HepG2 (cell line): Measurements from ENCODE around the gene UBE2I. TPM values are rescaled to one million over a fixed set of nuclear protein-coding genes. Genes with fewer than 3 reads are reported as not detected.
A peak's percentile ranks its signal among the peaks of the same experiment; 100 is the strongest.

Experiments used
- DPF2 ChIP-seq: sonication (generic); formaldehyde crosslinking; IDR thresholded peaks from 2 replicates; pipeline ENCODE4 v1.4.0; 2020; ENCODE audit warnings: mild to moderate bottlenecking, low read depth, missing genetic modification reagents, borderline replicate concordance
- DZIP1 ChIP-seq: sonication (generic); formaldehyde crosslinking; IDR thresholded peaks from 2 replicates; pipeline ENCODE4 v1.5.0; 2020; ENCODE audit warnings: mild to moderate bottlenecking, missing genetic modification reagents
- EEA1 ChIP-seq: sonication (generic); formaldehyde crosslinking; IDR thresholded peaks from 2 replicates; pipeline ENCODE4 v1.5.1; 2020; ENCODE audit warnings: mild to moderate bottlenecking, missing genetic modification reagents, borderline replicate concordance
- GATA4 ChIP-seq: sonication (generic); IDR thresholded peaks from 2 replicates; pipeline ENCODE4 v1.6.1; 2016; ENCODE audit warnings: antibody characterized with exemption, low read depth, borderline replicate concordance
- KAT8 ChIP-seq: IDR thresholded peaks from 2 replicates; pipeline ENCODE4 v1.6.1; 2016; ENCODE audit warnings: missing genetic modification reagents, missing compliant biosample characterization
- MEF2D ChIP-seq: sonication (generic); formaldehyde crosslinking; IDR thresholded peaks from 2 replicates; pipeline ENCODE4 v1.5.1; 2020; ENCODE audit warnings: mild to moderate bottlenecking, missing genetic modification reagents
- NPAS2 ChIP-seq: sonication (generic); formaldehyde crosslinking; IDR thresholded peaks from 2 replicates; pipeline ENCODE4 v1.8.0; 2022; ENCODE audit warnings: mild to moderate bottlenecking, missing genetic modification reagents, borderline replicate concordance
- RXRB ChIP-seq: IDR thresholded peaks from 2 replicates; pipeline ENCODE4 v1.6.1; 2016; ENCODE audit warnings: borderline replicate concordance, missing genetic modification reagents, missing compliant biosample characterization
- STAT6 ChIP-seq: sonication (generic); formaldehyde crosslinking; IDR thresholded peaks from 2 replicates; pipeline ENCODE4 v1.4.0; 2020; ENCODE audit warnings: missing genetic modification reagents, mild to moderate bottlenecking, borderline replicate concordance
- TAF15 ChIP-seq: fragments of 200-400 bp; formaldehyde crosslinking; IDR thresholded peaks from one replicate; pipeline ENCODE4 v1.6.1; 2018; ENCODE audit warnings: mild to moderate bottlenecking, low read depth, low read length; ENCODE audit not compliant: poor library complexity, severe bottlenecking
- TGIF2 ChIP-seq: IDR thresholded peaks from 2 replicates; pipeline ENCODE4 v1.6.1; 2016; ENCODE audit warnings: control low read depth, missing compliant biosample characterization
- ZBTB42 ChIP-seq: sonication (generic); formaldehyde crosslinking; IDR thresholded peaks from 2 replicates; pipeline ENCODE4 v1.5.0; 2020; ENCODE audit warnings: mild to moderate bottlenecking, missing genetic modification reagents
- ZBTB7A ChIP-seq: sonication (generic); formaldehyde crosslinking; IDR thresholded peaks from 2 replicates; pipeline ENCODE4 v1.8.0; 2022; ENCODE audit warnings: mild to moderate bottlenecking, missing genetic modification reagents
- ZIK1 ChIP-seq: sonication (generic); formaldehyde crosslinking; IDR thresholded peaks from 2 replicates; pipeline ENCODE4 v1.5.0; 2020; ENCODE audit warnings: mild to moderate bottlenecking, low read depth, missing genetic modification reagents, borderline replicate concordance
- ZNF264 ChIP-seq: sonication (generic); formaldehyde crosslinking; IDR thresholded peaks from 2 replicates; pipeline ENCODE4 v1.4.0; 2020; ENCODE audit warnings: missing genetic modification reagents
- ZNF557 ChIP-seq: sonication (generic); formaldehyde crosslinking; IDR thresholded peaks from 2 replicates; pipeline ENCODE4 v1.4.0; 2020; ENCODE audit warnings: missing genetic modification reagents
- ZNF567 ChIP-seq: sonication (generic); formaldehyde crosslinking; IDR thresholded peaks from 2 replicates; pipeline ENCODE4 v1.8.1; 2023; ENCODE audit warnings: mild to moderate bottlenecking, missing genetic modification reagents, borderline replicate concordance
- polyA plus RNA-seq, 8 experiments: library from polyadenylated mRNA; depleted of rRNA in 3 of 8; stranded (reverse) in 7 of 8; unstranded in 1 of 8; fragments of >200 nt; fragmentation: Illumina TruSeq in 4 of 8; extraction: Trizol in 4 of 8; gene quantifications; 2 replicates each; pipeline versions ENCODE4 v1.2.1 to v1.2.3, GENCODE V29; 2011 to 2016; ENCODE audit warnings: low read depth in 4 of 8, missing spikeins in 1 of 8, mixed read lengths in 1 of 8; ENCODE audit not compliant: insufficient read depth in 1 of 8
- total RNA-seq, 5 experiments: library from RNA; depleted of rRNA; stranded (reverse); fragments of >200 nt; fragmentation: Illumina TruSeq; extraction: Trizol; gene quantifications; 2 replicates each; pipeline ENCODE4 v1.2.3, GENCODE V29; 2016; ENCODE audit warnings: low read depth in 1 of 5
- TF ChIP-seq, protein P1 (sequence below): sonication (generic); formaldehyde crosslinking; conservative IDR thresholded peaks from 2 replicates; pipeline ENCODE4 v1.8.0; 2022; ENCODE audit warnings: low read depth, missing genetic modification reagents
- TF ChIP-seq, protein P2 (sequence below): sonication (generic); formaldehyde crosslinking; IDR thresholded peaks from 2 replicates; pipeline ENCODE4 v1.5.1; 2020; ENCODE audit warnings: mild to moderate bottlenecking, missing genetic modification reagents, borderline replicate concordance

Gene UBE2I
- total and polyA plus RNA-seq, 2 of the 13 experiments (the other 11 are each of a cell fraction or from before 2014, with no cell fraction given) = 75.8 to 98.9 TPM

GRCh38 chr16:1331712-1332617 is 22.5 kb downstream of the UBE2I start (continued):
- TF ChIP-seq STAT6 = 0 out of 2 replicates have a peak, but pooled peaks have one; percentile 63
- TF ChIP-seq DZIP1 = 0 out of 2 replicates have a peak, but pooled peaks have one; percentile 15
- TF ChIP-seq GATA4 = no peak; the same call in 1 of the 2 replicates
- peak; percentile 31; the same call in 1 of the 2 replicates for TF ChIP-seq RXRB (CRISPR knock-in tag)
- peak; percentile 57; the same call in 1 of the 2 replicates for TF ChIP-seq MEF2D (CRISPR knock-in tag)
- peak; percentile 73 for TF ChIP-seq TGIF2
- peak; percentile 21; the same call in 1 of the 2 replicates for TF ChIP-seq ZBTB42 (CRISPR knock-in tag)
- TF ChIP-seq, protein P1, sequence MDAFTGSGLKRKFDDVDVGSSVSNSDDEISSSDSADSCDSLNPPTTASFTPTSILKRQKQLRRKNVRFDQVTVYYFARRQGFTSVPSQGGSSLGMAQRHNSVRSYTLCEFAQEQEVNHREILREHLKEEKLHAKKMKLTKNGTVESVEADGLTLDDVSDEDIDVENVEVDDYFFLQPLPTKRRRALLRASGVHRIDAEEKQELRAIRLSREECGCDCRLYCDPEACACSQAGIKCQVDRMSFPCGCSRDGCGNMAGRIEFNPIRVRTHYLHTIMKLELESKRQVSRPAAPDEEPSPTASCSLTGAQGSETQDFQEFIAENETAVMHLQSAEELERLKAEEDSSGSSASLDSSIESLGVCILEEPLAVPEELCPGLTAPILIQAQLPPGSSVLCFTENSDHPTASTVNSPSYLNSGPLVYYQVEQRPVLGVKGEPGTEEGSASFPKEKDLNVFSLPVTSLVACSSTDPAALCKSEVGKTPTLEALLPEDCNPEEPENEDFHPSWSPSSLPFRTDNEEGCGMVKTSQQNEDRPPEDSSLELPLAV (CRISPR knock-in tag) = no peak
- no peak for TF ChIP-seq ZIK1 (CRISPR knock-in tag)
- TF ChIP-seq TAF15 = no peak
- no peak for TF ChIP-seq ZNF557 (CRISPR knock-in tag)
- TF ChIP-seq NPAS2 (CRISPR knock-in tag) = no peak
- no peak for TF ChIP-seq ZNF264 (CRISPR knock-in tag)
- peak; percentile 18; the same call in 1 of the 2 replicates for TF ChIP-seq ZBTB7A (CRISPR knock-in tag)
- TF ChIP-seq, protein P2, sequence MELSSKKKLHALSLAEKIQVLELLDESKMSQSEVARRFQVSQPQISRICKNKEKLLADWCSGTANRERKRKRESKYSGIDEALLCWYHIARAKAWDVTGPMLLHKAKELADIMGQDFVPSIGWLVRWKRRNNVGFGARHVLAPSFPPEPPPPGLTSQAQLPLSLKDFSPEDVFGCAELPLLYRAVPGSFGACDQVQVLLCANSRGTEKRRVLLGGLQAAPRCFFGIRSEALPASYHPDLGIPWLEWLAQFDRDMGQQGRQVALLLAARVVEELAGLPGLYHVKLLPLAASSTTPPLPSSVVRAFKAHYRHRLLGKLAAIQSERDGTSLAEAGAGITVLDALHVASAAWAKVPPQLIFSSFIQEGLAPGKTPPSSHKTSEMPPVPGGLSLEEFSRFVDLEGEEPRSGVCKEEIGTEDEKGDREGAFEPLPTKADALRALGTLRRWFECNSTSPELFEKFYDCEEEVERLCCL = no peak
- TF ChIP-seq KAT8 = peak; percentile 41
- TF ChIP-seq DPF2 (CRISPR knock-in tag) = 0 out of 2 replicates have a peak, but pooled peaks have one; percentile 27
- no peak for TF ChIP-seq ZNF567 (CRISPR knock-in tag)
- TF ChIP-seq EEA1 (CRISPR knock-in tag) = no peak
